ENCODE results near the gene MMEL1. TPM values are rescaled to one million over a fixed set of nuclear protein-coding genes. Genes with fewer than 3 reads are reported as not detected.

Gene MMEL1
- polyA plus RNA-seq, 1 donor from 2014 or later = 5.2 TPM

- Histone ChIP-seq H2AFZ (ENCODE audit: low read depth, low read length) (no peak overlapping the region), H3K36me3 (ENCODE audit: insufficient read depth, low read length) (no peaks in the 10 kb centered on the region), H3K4me3 (ENCODE audit: low read length) (peak overlapping the region; percentile 63), H3K9me2 (ENCODE audit: insufficient read depth, low read length) (no peaks in the 10 kb centered on the region), H3K27me3 (ENCODE audit: insufficient read depth, low read depth, low read length) (peaks cover 31% of the 10 kb centered on the region), H3K79me2 (replicated peaks; ENCODE audit: insufficient read depth, low read length) (no peaks in the 10 kb centered on the region), H3K9ac (ENCODE audit: low read length) (peak overlapping the region; percentile 34), H3F3A (ENCODE audit: insufficient read depth, low read length, poor library complexity, severe bottlenecking) (no peaks in the 10 kb centered on the region), H3K4me2 (ENCODE audit: low read length) (no peak overlapping the region), H3K9me3 (ENCODE audit: low read length) (no peaks in the 10 kb centered on the region), H4K20me1 (ENCODE audit: insufficient read depth) (no peaks in the 10 kb centered on the region), H3K27ac (ENCODE audit: low read length) (no peak overlapping the region)
- no peak for TF ChIP-seq MXI1 (conservative IDR thresholded peaks at IDR 0.05; ENCODE audit: poor library complexity, severe bottlenecking)
- TF ChIP-seq CTCF (IDR thresholded peaks at IDR 0.05; ENCODE audit: poor library complexity, severe bottlenecking) = no peak
- TF ChIP-seq EP300 (conservative IDR thresholded peaks at IDR 0.05; ENCODE audit: poor library complexity, severe bottlenecking) = no peak
- TF ChIP-seq TAF1 (IDR thresholded peaks at IDR 0.05; ENCODE audit: low read depth) = no peak
- TF ChIP-seq, protein P1, sequence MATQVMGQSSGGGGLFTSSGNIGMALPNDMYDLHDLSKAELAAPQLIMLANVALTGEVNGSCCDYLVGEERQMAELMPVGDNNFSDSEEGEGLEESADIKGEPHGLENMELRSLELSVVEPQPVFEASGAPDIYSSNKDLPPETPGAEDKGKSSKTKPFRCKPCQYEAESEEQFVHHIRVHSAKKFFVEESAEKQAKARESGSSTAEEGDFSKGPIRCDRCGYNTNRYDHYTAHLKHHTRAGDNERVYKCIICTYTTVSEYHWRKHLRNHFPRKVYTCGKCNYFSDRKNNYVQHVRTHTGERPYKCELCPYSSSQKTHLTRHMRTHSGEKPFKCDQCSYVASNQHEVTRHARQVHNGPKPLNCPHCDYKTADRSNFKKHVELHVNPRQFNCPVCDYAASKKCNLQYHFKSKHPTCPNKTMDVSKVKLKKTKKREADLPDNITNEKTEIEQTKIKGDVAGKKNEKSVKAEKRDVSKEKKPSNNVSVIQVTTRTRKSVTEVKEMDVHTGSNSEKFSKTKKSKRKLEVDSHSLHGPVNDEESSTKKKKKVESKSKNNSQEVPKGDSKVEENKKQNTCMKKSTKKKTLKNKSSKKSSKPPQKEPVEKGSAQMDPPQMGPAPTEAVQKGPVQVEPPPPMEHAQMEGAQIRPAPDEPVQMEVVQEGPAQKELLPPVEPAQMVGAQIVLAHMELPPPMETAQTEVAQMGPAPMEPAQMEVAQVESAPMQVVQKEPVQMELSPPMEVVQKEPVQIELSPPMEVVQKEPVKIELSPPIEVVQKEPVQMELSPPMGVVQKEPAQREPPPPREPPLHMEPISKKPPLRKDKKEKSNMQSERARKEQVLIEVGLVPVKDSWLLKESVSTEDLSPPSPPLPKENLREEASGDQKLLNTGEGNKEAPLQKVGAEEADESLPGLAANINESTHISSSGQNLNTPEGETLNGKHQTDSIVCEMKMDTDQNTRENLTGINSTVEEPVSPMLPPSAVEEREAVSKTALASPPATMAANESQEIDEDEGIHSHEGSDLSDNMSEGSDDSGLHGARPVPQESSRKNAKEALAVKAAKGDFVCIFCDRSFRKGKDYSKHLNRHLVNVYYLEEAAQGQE (IDR thresholded peaks at IDR 0.05; ENCODE audit: borderline replicate concordance) = no peak
- no peak for TF ChIP-seq EZH2 (IDR thresholded peaks at IDR 0.05; ENCODE audit: borderline replicate concordance, insufficient read depth, low read length, poor library complexity, severe bottlenecking)
- TF ChIP-seq SMC3 (conservative IDR thresholded peaks at IDR 0.05; ENCODE audit: poor library complexity) = no peak
- TF ChIP-seq RAD21 (conservative IDR thresholded peaks at IDR 0.05) = no peak
- no peak for TF ChIP-seq POLR2AphosphoS5 (IDR thresholded peaks at IDR 0.05)
Observed at GRCh38 chr1:2628933-2629626, 3.7 kb downstream of the MMEL1 start.

DNA sequence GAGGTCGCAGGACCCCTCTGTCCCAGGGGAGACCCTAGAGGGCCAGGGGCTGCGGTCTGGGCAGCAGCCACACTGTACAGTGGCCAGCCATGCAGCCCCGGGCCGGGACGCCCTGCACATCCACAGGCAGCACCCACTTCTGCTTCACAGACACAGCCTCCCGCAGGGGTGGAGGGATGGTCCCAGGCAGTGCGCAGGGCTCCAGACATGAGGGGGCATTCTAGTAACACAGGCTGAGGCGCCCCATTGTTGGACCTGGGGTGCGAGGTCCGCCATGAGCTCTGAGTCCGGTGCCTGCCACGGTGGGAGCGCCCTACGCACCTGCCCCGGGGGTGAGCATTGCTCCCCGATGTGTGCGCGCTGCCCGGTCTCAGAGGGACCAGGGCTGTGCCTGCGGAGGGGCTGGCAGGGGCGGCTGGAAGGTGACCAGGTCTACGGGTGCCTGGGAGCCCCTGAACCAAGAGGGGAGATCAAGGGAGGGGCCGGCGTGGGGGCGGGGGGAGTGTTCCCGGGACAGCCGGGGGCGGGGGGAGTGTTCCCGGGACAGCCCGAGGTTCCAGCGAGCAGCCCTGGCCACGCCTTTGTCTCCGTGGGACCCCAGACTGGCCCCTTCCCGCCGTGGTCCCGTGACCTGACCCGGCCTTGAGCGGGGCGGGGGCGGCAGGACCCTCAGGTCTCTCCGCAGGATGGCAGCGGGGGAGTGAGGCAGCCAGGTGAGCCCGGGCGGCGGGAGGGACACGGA lies 4.5 kb downstream of the MMEL1 start:
- H3K27ac ChIP-seq (ENCODE audit: low read length) = no peak overlapping the region
- no peaks in the 10 kb centered on the region for H3F3A ChIP-seq (ENCODE audit: insufficient read depth, low read length, poor library complexity, severe bottlenecking)
- no peaks in the 10 kb centered on the region for H3K9me3 ChIP-seq (ENCODE audit: low read length)
- H3K36me3 ChIP-seq (ENCODE audit: insufficient read depth, low read length) = no peaks in the 10 kb centered on the region
- peak overlapping the region; percentile 63 for H3K4me3 ChIP-seq (ENCODE audit: low read length)
- H2AFZ ChIP-seq (ENCODE audit: low read depth, low read length) = no peak overlapping the region
- no peak overlapping the region for H3K4me2 ChIP-seq (ENCODE audit: low read length)
- no peaks in the 10 kb centered on the region for H4K20me1 ChIP-seq (ENCODE audit: insufficient read depth)
- H3K9me2 ChIP-seq (ENCODE audit: insufficient read depth, low read length) = no peaks in the 10 kb centered on the region
- peaks cover 31% of the 10 kb centered on the region for H3K27me3 ChIP-seq (ENCODE audit: insufficient read depth, low read depth, low read length)
- TF ChIP-seq SMC3 (conservative IDR thresholded peaks at IDR 0.05; ENCODE audit: poor library complexity) (no peak), TAF1 (IDR thresholded peaks at IDR 0.05; ENCODE audit: low read depth) (no peak), EZH2 (IDR thresholded peaks at IDR 0.05; ENCODE audit: borderline replicate concordance, insufficient read depth, low read length, poor library complexity, severe bottlenecking) (no peak), POLR2AphosphoS5 (IDR thresholded peaks at IDR 0.05) (no peak), RAD21 (conservative IDR thresholded peaks at IDR 0.05) (no peak), MXI1 (conservative IDR thresholded peaks at IDR 0.05; ENCODE audit: poor library complexity, severe bottlenecking) (no peak), CTCF (IDR thresholded peaks at IDR 0.05; ENCODE audit: poor library complexity, severe bottlenecking) (no peak), EP300 (conservative IDR thresholded peaks at IDR 0.05; ENCODE audit: poor library complexity, severe bottlenecking) (no peak)
- TF ChIP-seq, protein P1 (IDR thresholded peaks at IDR 0.05; ENCODE audit: borderline replicate concordance) = no peak
- H3K79me2 ChIP-seq (replicated peaks; ENCODE audit: insufficient read depth, low read length) = no peaks in the 10 kb centered on the region
- peak overlapping the region; percentile 34 for H3K9ac ChIP-seq (ENCODE audit: low read length)
